Endothelial cell (in vitro differentiated cells): ENCODE results near the gene TAMALIN. TPM values are rescaled to one million over a fixed set of nuclear protein-coding genes. Genes with fewer than 3 reads are reported as not detected.

Experiments used
- DNase-seq: peaks from one replicate; pipeline ENCODE4 v3.0.0; 2021; ENCODE audit warnings: low spot score
- H3K27ac Mint-ChIP-seq: one replicate; pipeline ENCODE4 v1.8.0; 2021; ENCODE audit warnings: mixed read lengths, inconsistent platforms; ENCODE audit not compliant: unreplicated experiment
- H3K27me3 Mint-ChIP-seq: one replicate; pipeline ENCODE4 v1.8.0; 2021; ENCODE audit warnings: mild to moderate bottlenecking, moderate library complexity, mixed read lengths, inconsistent platforms; ENCODE audit not compliant: unreplicated experiment
- H3K36me3 Mint-ChIP-seq: one replicate; pipeline ENCODE4 v1.8.0; 2021; ENCODE audit warnings: mild to moderate bottlenecking, low read depth, mixed read lengths, inconsistent platforms; ENCODE audit not compliant: unreplicated experiment
- H3K4me1 Mint-ChIP-seq: one replicate; pipeline ENCODE4 v1.8.0; 2021; ENCODE audit warnings: mild to moderate bottlenecking, mixed read lengths, inconsistent platforms; ENCODE audit not compliant: unreplicated experiment
- H3K4me3 Mint-ChIP-seq: one replicate; pipeline ENCODE4 v1.8.0; 2021; ENCODE audit warnings: mild to moderate bottlenecking, mixed read lengths, inconsistent platforms; ENCODE audit not compliant: unreplicated experiment
- H3K9me3 Mint-ChIP-seq: one replicate; pipeline ENCODE4 v1.8.0; 2021; ENCODE audit warnings: mixed read lengths, inconsistent platforms; ENCODE audit not compliant: unreplicated experiment
- CTCF ChIP-seq: fragments of 200-600 bp; sonication (generic); IDR thresholded peaks from one replicate; pipeline ENCODE4 v1.5.0; 2021; ENCODE audit warnings: antibody characterized with exemption; ENCODE audit not compliant: unreplicated experiment
- total RNA-seq: library from RNA; stranded (reverse); fragmentation: NEBNext Ultra II Directional; extraction: Animal tissue kit (Norgen Biotek cat#: 25700); gene quantifications from one replicate; pipeline ENCODE4 v1.2.1, GENCODE V29; 2021; ENCODE audit not compliant: unreplicated experiment

Gene TAMALIN
- total RNA-seq, 1 donor from 2014 or later: 29.7 TPM

- Mint-ChIP-seq H3K27ac (no peak overlapping the region), H3K27me3 (peaks cover 16% of the 10 kb centered on the region), H3K4me3 (peak overlapping the region; percentile 49), H3K36me3 (peaks cover 7% of the 10 kb centered on the region), H3K9me3 (no peaks in the 10 kb centered on the region), H3K4me1 (peaks cover 16% of the 10 kb centered on the region)
- no peak for DNase-seq
- TF ChIP-seq CTCF: no peak
Observed at GRCh38 chr12:52050116-52050757, 43.5 kb downstream of the TAMALIN start.

DNA sequence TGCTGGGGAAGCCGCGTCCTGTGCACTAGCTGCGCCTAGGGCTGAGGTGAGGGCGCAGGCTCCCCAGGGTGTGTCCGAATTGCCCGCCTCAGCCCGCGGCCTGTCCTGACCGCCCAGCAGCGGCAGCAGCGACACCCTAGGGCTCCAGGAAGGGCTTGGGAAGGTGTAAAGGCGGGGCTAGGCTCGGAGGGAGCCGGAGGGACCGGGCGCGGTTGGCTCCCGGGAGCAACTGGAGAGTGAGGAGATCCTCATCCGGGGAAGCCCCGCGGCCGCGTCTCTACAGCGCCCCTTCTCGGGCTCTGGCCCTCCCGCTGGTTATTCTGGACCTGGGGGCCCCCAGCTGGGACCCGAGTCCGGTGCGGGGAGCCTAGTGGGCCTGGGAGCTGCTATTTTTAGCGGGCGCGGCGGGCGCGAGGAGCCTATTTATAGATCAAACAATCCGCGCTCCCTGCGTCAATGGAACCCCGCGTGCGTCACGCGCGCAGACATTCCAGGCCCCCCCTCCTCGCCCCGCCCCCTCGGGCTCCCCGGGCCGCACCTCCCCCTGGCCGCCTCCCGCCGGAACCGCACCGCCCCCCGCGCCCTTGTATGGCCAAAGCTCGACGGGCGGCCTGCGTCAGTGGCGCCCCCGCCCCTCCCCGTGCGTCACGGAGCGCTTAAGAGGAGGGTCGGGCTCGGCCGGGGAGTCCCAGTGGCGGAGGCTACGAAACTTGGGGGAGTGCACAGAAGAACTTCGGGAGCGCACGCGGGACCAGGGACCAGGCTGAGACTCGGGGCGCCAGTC lies 44.2 kb downstream of the TAMALIN start, which contains the start of gene NR4A1:
Gene NR4A1 (plus strand): TSS at position 685 of the 784 bp plus-strand sequence. CDS start 2,887 bp downstream, outside the sequence.
- DNase-seq: peak; percentile 83
- peaks cover 13% of the 10 kb centered on the region for H3K4me1 Mint-ChIP-seq
- peaks cover 7% of the 10 kb centered on the region for H3K36me3 Mint-ChIP-seq
- TF ChIP-seq CTCF: no peak
- H3K9me3 Mint-ChIP-seq: no peaks in the 10 kb centered on the region
- peak within 1 kb of the TSS; percentile 86 for H3K4me3 Mint-ChIP-seq
- H3K27me3 Mint-ChIP-seq: peaks cover 16% of the 10 kb centered on the region
- H3K27ac Mint-ChIP-seq: no peak within 1 kb of the TSS

DNA sequence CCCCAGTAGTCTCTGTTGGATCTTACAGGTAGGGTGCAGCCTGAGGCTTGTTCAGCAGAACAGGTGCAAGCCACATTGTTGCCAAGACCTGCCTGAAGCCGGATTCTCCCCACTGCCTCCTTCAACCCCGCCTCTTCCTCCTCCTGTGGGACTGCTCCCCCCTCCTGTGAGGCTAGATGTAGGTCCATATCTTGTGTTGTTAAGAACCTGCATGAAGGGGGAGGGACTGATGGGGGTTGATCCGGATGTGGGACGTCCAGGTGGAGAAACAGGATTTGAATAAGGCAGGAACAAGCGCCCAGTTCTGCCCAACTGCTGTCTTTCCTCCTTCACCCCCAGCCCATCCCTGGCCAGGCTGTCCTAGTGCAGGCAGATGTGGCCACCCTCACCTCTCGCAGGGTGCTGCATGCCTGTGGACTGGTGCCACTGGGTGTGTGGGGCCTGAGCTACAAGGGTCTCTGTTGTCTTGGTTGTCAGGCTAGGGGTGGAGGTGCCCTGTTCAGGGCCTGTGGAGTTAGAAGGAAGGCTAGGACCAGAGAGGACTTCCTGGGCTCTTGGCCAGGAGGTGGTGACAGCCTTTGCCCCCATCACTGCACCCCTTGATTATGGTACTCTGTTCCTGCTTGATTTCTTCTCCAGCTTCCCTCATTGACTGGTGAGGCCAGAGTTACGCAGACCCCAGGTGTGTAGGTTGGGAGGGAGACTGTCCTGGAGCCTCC lies 45.9 kb downstream of the TAMALIN start:
- H3K4me1 Mint-ChIP-seq: peaks cover 13% of the 10 kb centered on the region
- H3K36me3 Mint-ChIP-seq: peaks cover 7% of the 10 kb centered on the region
- DNase-seq: no peak
- peaks cover 16% of the 10 kb centered on the region for H3K27me3 Mint-ChIP-seq
- H3K27ac Mint-ChIP-seq: no peak overlapping the region
- H3K4me3 Mint-ChIP-seq: no peak overlapping the region
- no peaks in the 10 kb centered on the region for H3K9me3 Mint-ChIP-seq
- no peak for TF ChIP-seq CTCF

GRCh38 chr12:52053536-52054209 lies 46.9 kb downstream of the TAMALIN start:
- no peak overlapping the region for H3K4me3 Mint-ChIP-seq
- peaks cover 7% of the 10 kb centered on the region for H3K36me3 Mint-ChIP-seq
- H3K4me1 Mint-ChIP-seq: peaks cover 13% of the 10 kb centered on the region
- TF ChIP-seq CTCF: no peak
- no peak overlapping the region for H3K27ac Mint-ChIP-seq
- no peaks in the 10 kb centered on the region for H3K9me3 Mint-ChIP-seq
- no peak for DNase-seq
- peaks cover 16% of the 10 kb centered on the region for H3K27me3 Mint-ChIP-seq
